ENCODE results near the gene PBX3. TPM values are rescaled to one million over a fixed set of nuclear protein-coding genes. Genes with fewer than 3 reads are reported as not detected.
A peak's percentile ranks its signal among the peaks of the same experiment; 100 is the strongest.

PBX3 gene
- total RNA-seq, 1 experiment from 2014 or later: 46.0 TPM

DNA sequence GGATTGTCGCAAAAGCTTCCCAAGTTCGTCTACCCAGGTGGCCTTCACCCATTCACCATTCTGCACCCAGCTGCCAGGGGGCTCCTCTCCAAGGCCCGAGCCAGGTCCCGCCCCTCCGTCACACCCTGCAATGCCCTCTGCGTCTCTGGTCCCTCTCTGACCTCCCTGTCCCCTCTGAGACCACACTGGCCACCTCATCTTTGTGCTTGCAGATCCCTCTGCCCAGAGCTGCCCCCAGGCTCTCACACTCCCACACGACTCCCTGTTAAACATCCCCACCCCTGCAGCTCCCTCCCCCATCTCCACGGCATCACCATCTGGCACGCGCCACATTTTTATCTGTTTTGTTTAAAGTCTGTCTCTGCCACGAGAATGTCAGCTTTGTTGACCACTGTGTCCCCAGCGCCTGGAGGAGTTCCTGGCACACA lies 243.6 kb downstream of the PBX3 start:
- no CpG with 5 or more reads among the region's 12 CpGs for WGBS (ENCODE audit: extremely low coverage, insufficient read length, low lambda C conversion rate)
- DNase-seq: no peak
- no peak overlapping the region for H2BK15ac ChIP-seq (ENCODE audit: low read depth, low read length)

More for the DNA sequence above, 243.6 kb downstream of the PBX3 start:
- H4K20me1 ChIP-seq (ENCODE audit: control insufficient read depth, insufficient read depth, insufficient read length): no peaks in the 10 kb centered on the region
- no peaks in the 10 kb centered on the region for H3K4me1 ChIP-seq (ENCODE audit: insufficient read depth, low read length)
- H3K36me3 Mint-ChIP-seq (ENCODE audit: insufficient read depth in 1 of 3, low read depth in 3 of 3): no peaks in the 10 kb centered on the region
- H3K18ac ChIP-seq (ENCODE audit: insufficient read length, low read depth, low read length): no peak overlapping the region
- no peak overlapping the region; a peak in 1 of 5 replicates for H3K4me3 Mint-ChIP-seq
- no peaks in the 10 kb centered on the region for H3K23me2 ChIP-seq (ENCODE audit: insufficient read length, low read depth, low read length, poor library complexity, severe bottlenecking)
- no peak overlapping the region for H3K4me2 ChIP-seq (ENCODE audit: insufficient read depth, insufficient read length, low read length)
- H3T11ph ChIP-seq (ENCODE audit: low read length): no peak overlapping the region
- H2BK120ac ChIP-seq (ENCODE audit: low read depth, low read length, poor library complexity, severe bottlenecking): no peak overlapping the region
- H4K5ac ChIP-seq (ENCODE audit: insufficient read length, low read depth, low read length): no peak overlapping the region
- no peak overlapping the region for H2BK20ac ChIP-seq (ENCODE audit: low read depth, low read length, poor library complexity, severe bottlenecking)
- H2BK5ac ChIP-seq (ENCODE audit: insufficient read length, low read length): no peak overlapping the region
- no peaks in the 10 kb centered on the region for H3K9me3 ChIP-seq (ENCODE audit: control insufficient read depth, low read depth, low read length)
- no peak overlapping the region for H3K9ac ChIP-seq (ENCODE audit: extremely low read depth, insufficient read length, low read length)
- no peak overlapping the region for H2AFZ ChIP-seq (ENCODE audit: low read length)
- H3K4ac ChIP-seq (ENCODE audit: low read depth, low read length): no peak overlapping the region
- no peak overlapping the region for H2BK12ac ChIP-seq (ENCODE audit: insufficient read length, low read depth, low read length)
- no peak overlapping the region for H4K8ac ChIP-seq (replicated peaks; ENCODE audit: insufficient read length, low read depth, low read length)
- peak overlapping the region in 1 of 3 experiments; percentile 62; a peak in 3 of 7 replicates for H3K27ac Mint-ChIP-seq
- H3K14ac ChIP-seq (ENCODE audit: insufficient read depth, low read length): no peak overlapping the region
- H3K79me1 ChIP-seq (ENCODE audit: insufficient read depth, low read depth, low read length, poor library complexity, severe bottlenecking): no peaks in the 10 kb centered on the region
- H3K56ac ChIP-seq (ENCODE audit: insufficient read length, low read depth, low read length): no peak overlapping the region
- H3K79me2 ChIP-seq (ENCODE audit: insufficient read depth, low read length): no peaks in the 10 kb centered on the region
- H3K4me1 Mint-ChIP-seq: peaks cover 4 to 7% of the 10 kb centered on the region in 2 experiments; a peak in 3 of 4 replicates
- H2AK5ac ChIP-seq (ENCODE audit: insufficient read length, low read length): no peak overlapping the region
- no peak overlapping the region for H4K91ac ChIP-seq (ENCODE audit: insufficient read length, low read depth, low read length)
- TF ChIP-seq, protein P1, sequence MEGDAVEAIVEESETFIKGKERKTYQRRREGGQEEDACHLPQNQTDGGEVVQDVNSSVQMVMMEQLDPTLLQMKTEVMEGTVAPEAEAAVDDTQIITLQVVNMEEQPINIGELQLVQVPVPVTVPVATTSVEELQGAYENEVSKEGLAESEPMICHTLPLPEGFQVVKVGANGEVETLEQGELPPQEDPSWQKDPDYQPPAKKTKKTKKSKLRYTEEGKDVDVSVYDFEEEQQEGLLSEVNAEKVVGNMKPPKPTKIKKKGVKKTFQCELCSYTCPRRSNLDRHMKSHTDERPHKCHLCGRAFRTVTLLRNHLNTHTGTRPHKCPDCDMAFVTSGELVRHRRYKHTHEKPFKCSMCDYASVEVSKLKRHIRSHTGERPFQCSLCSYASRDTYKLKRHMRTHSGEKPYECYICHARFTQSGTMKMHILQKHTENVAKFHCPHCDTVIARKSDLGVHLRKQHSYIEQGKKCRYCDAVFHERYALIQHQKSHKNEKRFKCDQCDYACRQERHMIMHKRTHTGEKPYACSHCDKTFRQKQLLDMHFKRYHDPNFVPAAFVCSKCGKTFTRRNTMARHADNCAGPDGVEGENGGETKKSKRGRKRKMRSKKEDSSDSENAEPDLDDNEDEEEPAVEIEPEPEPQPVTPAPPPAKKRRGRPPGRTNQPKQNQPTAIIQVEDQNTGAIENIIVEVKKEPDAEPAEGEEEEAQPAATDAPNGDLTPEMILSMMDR (conservative IDR thresholded peaks at IDR 0.05): no peak
- no peaks in the 10 kb centered on the region for H3K27me3 ChIP-seq (ENCODE audit: insufficient read depth, low read length)
- H3K23ac ChIP-seq (ENCODE audit: insufficient read length, low read depth, low read length): no peak overlapping the region
- H3K27me3 Mint-ChIP-seq (ENCODE audit: low read depth): no peaks in the 10 kb centered on the region; the same call in 1 of the 2 replicates
- no peak overlapping the region for H3K27ac ChIP-seq (ENCODE audit: insufficient read length, low read depth, low read length)
- H3K9me3 Mint-ChIP-seq: no peaks in the 10 kb centered on the region; a peak in 1 of 5 replicates
